ENCODE data around the gene CCDC182.
A peak's percentile ranks its signal among the peaks of the same experiment; 100 is the strongest.

CCDC182 gene

DNA sequence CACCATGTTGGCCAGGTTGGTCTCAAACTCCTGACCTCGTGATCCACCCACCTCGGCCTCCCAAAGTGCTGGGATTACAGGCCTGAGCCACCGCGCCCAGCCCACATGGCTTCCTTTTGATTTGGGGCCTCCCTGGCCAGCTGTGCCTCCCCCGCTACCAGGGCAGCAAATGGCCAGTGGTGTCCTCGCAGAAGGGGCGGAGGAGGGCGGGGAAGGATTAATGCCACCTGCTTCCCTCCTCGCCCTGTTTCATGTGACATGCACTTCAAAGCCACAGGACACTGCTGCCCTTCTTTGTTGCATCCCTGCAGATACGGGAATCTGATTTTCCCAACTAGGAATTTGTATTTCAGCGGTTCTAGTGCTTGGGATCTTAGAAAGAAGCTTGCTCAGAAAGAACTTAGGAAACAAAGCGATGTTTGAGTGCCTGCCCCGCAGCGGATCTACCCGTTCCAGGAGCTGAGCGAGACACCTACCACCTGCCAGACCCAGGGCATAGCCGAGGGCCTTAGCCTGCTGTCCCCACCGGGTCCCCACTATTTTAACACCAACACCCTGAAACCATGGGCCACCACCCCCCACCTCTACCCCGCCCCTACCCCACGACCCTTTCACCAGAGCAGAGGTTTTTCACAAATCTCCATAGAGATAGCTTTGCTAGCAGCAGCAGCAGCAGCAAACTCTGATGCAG is 37.7 kb upstream of the CCDC182 start:
- no peaks in the 10 kb centered on the region for H3K9me3 ChIP-seq (ENCODE audit: severe bottlenecking)
- H3K36me3 ChIP-seq, result no peaks in the 10 kb centered on the region
- H3K27me3 ChIP-seq (ENCODE audit: insufficient read depth, low read depth, severe bottlenecking), result no peaks in the 10 kb centered on the region
- H3K27ac ChIP-seq, result peak overlapping the region; percentile 85
- DNase-seq, result peak; percentile 84
- H3K4me3 ChIP-seq (ENCODE audit: low read depth, low read length), result peak overlapping the region; percentile 37
- TF ChIP-seq, protein P1, sequence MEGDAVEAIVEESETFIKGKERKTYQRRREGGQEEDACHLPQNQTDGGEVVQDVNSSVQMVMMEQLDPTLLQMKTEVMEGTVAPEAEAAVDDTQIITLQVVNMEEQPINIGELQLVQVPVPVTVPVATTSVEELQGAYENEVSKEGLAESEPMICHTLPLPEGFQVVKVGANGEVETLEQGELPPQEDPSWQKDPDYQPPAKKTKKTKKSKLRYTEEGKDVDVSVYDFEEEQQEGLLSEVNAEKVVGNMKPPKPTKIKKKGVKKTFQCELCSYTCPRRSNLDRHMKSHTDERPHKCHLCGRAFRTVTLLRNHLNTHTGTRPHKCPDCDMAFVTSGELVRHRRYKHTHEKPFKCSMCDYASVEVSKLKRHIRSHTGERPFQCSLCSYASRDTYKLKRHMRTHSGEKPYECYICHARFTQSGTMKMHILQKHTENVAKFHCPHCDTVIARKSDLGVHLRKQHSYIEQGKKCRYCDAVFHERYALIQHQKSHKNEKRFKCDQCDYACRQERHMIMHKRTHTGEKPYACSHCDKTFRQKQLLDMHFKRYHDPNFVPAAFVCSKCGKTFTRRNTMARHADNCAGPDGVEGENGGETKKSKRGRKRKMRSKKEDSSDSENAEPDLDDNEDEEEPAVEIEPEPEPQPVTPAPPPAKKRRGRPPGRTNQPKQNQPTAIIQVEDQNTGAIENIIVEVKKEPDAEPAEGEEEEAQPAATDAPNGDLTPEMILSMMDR (IDR thresholded peaks at IDR 0.05; ENCODE audit: low read depth, low read length), result no peak

DNA sequence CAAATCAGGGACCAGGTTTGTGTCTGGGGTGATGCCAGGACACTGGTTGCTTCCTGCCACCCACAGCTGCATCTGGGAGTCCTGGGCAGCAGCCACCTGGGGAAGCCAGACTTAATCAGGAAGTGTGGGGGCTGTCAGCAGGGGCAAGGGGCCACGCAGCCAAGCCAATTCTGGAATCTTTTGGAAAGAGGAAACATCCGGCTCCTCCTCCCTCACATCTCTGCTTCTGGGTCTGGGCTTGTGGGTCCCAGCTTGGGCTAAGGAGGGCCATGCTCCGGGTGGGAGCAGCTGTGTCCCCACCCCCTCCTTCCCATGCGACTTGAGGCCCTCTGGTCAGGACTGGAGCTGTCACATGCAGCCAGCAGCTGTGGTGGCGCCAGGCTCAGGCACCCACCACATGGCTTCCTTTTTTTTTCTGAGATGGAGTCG is 37.0 kb upstream of the CCDC182 start:
- H3K27ac ChIP-seq, result peak overlapping the region; percentile 85
- no peaks in the 10 kb centered on the region for H3K36me3 ChIP-seq
- no peaks in the 10 kb centered on the region for H3K27me3 ChIP-seq (ENCODE audit: insufficient read depth, low read depth, severe bottlenecking)
- H3K9me3 ChIP-seq (ENCODE audit: severe bottlenecking), result no peaks in the 10 kb centered on the region
- peak; percentile 59 for DNase-seq
- TF ChIP-seq, protein P1 (IDR thresholded peaks at IDR 0.05; ENCODE audit: low read depth, low read length), result no peak
- no peak overlapping the region for H3K4me3 ChIP-seq (ENCODE audit: low read depth, low read length)

DNA sequence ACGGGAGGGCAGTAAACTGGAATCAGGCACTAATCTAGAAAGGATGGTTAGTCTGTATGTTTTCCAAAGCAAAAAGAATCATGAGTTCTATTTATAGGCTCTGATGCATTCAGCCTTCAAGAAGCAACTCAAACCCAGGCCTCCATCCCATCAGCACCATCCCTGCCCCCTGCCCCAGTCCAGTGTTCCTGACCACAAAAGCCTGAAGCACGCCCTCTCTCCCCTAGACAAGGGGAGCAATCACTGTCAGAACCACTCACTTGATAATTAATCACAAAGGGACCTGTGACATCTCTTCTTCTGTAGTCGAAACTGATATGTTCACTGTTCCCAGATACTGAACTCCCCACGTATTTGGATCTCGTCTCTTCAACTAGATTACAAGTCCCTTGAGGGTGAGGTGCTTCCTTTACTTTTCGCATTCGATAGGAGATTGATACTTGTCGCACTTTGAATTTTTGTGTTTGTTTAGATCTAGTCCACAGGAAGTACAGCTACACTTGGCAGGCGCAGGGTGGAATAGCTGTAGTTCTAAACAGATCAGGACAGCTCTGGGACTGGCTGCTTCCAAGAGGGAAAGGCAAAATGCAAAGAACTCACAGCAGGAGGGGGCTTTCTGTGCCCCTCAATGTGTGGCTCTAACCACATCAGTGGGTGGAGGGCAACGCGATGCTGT is 36.4 kb upstream of the CCDC182 start:
- Histone ChIP-seq H3K27me3 (ENCODE audit: insufficient read depth, low read depth, severe bottlenecking) (no peaks in the 10 kb centered on the region), H3K27ac (peak overlapping the region; percentile 85), H3K4me3 (ENCODE audit: low read depth, low read length) (no peak overlapping the region)

DNA sequence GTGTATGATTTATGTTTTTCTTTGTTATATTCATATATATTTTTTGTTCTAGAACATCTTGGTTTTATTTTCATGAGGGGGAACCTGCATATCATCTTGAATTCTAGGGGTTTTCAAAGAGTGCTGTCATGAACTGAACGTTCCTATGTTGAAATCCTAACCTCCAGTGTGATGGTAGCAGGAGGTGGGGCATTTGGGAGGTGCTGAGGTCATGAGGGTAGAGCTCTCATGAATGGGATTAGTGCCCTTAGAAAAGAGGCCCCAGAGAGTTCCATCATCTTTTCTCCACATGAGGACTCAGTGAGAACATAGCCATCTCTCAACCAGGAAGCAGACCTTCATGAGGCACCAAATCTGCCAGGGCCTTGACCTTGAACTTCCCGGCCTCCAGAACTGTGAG is 34.6 kb upstream of the CCDC182 start:
- no peaks in the 10 kb centered on the region for H3K27me3 ChIP-seq (ENCODE audit: insufficient read depth, low read depth, severe bottlenecking)
- no peak overlapping the region for H3K4me3 ChIP-seq (ENCODE audit: low read depth, low read length)
- no peak for DNase-seq
- no peaks in the 10 kb centered on the region for H3K36me3 ChIP-seq
- TF ChIP-seq, protein P1 (IDR thresholded peaks at IDR 0.05; ENCODE audit: low read depth, low read length), result no peak
- H3K27ac ChIP-seq, result no peak overlapping the region
- no peaks in the 10 kb centered on the region for H3K9me3 ChIP-seq (ENCODE audit: severe bottlenecking)

More for the DNA sequence above, 36.4 kb upstream of the CCDC182 start:
- Histone ChIP-seq H3K9me3 (ENCODE audit: severe bottlenecking) (no peaks in the 10 kb centered on the region), H3K36me3 (no peaks in the 10 kb centered on the region)
- no peak for DNase-seq
- TF ChIP-seq, protein P1 (IDR thresholded peaks at IDR 0.05; ENCODE audit: low read depth, low read length), result no peak

DNA sequence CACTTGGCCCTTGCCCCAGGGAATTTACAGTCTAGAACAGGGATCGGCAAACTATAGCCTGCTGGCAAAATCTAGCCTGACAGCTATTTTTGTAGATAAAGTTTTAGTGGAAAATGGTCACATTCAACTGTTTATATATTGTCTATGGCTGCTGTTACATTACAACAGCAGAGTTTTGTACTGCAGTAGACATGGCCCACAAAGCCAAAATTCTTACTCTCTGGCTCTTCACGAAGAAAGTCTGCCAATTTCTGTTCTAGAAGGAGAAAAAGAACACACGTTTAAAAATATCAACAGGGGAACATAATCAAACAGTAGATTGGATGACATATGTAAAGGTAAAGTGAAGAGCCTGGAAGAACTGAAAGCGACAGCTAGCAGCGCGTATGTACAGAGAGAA is 33.2 kb upstream of the CCDC182 start:
- Histone ChIP-seq H3K4me3 (ENCODE audit: low read depth, low read length) (no peak overlapping the region), H3K27me3 (ENCODE audit: insufficient read depth, low read depth, severe bottlenecking) (no peaks in the 10 kb centered on the region), H3K27ac (no peak overlapping the region), H3K36me3 (no peaks in the 10 kb centered on the region), H3K9me3 (ENCODE audit: severe bottlenecking) (no peaks in the 10 kb centered on the region)
- DNase-seq, result no peak
- TF ChIP-seq, protein P1 (IDR thresholded peaks at IDR 0.05; ENCODE audit: low read depth, low read length), result no peak

Data from WERI-Rb-1 (cell line).